GM23338 (cell line): ENCODE data around the gene LDHD. TPM values are rescaled to one million over a fixed set of nuclear protein-coding genes. Genes with fewer than 3 reads are reported as not detected.

ENCODE experiments used
- ATAC-seq: fragments of 200-7000 bp; cut with Tn5 transposase; 3 replicates; pipeline ENCODE4 v1.9.1; 2020
- DNase-seq: peaks from one replicate; pipeline ENCODE4 v3.0.0-alpha.2; 2015; ENCODE audit warnings: low spot score
- H2AFZ ChIP-seq: fragments of 200-600 bp; sonication (generic); 2 replicates; pipeline ENCODE4 v1.8.0; 2016; ENCODE audit warnings: antibody characterized with exemption, mild to moderate bottlenecking, moderate library complexity
- H3F3A ChIP-seq: fragments of 200-600 bp; sonication (generic); replicated peaks from 2 replicates; pipeline ENCODE4 v1.8.0; 2017; ENCODE audit warnings: antibody characterized with exemption, mixed run types, low read depth
- H3K27ac ChIP-seq: fragments of 200-600 bp; sonication (generic); 2 replicates; pipeline ENCODE4 v1.6.1; 2016; ENCODE audit warnings: low read depth
- H3K27me3 ChIP-seq: fragments of 200-600 bp; sonication (generic); 2 replicates; pipeline ENCODE4 v1.8.0; 2016; ENCODE audit warnings: mild to moderate bottlenecking, mixed run types, moderate library complexity; ENCODE audit not compliant: insufficient read depth
- H3K36me3 ChIP-seq: fragments of 200-600 bp; sonication (generic); 2 replicates; pipeline ENCODE4 v1.8.0; 2016; ENCODE audit warnings: mild to moderate bottlenecking; ENCODE audit not compliant: insufficient read depth
- H3K4me1 ChIP-seq: fragments of 200-600 bp; sonication (generic); 2 replicates; pipeline ENCODE4 v1.8.0; 2016; ENCODE audit warnings: mild to moderate bottlenecking, moderate library complexity; ENCODE audit not compliant: insufficient read depth
- H3K4me2 ChIP-seq: fragments of 200-600 bp; sonication (generic); 2 replicates; pipeline ENCODE4 v1.7.1; 2017; ENCODE audit warnings: mixed run types
- H3K4me3 ChIP-seq: fragments of 200-600 bp; sonication (generic); 2 replicates; pipeline ENCODE4 v1.6.1; 2016; ENCODE audit warnings: mixed run types
- H3K79me2 ChIP-seq: fragments of 200-600 bp; sonication (generic); replicated peaks from 2 replicates; pipeline ENCODE4 v1.8.0; 2017; ENCODE audit warnings: mild to moderate bottlenecking; ENCODE audit not compliant: insufficient read depth
- H3K9me2 ChIP-seq: fragments of 200-600 bp; sonication (generic); 2 replicates; pipeline ENCODE4 v1.8.0; 2017; ENCODE audit not compliant: insufficient read depth
- H4K20me1 ChIP-seq: fragments of 200-600 bp; sonication (generic); replicated peaks from 2 replicates; pipeline ENCODE4 v1.8.0; 2017; ENCODE audit warnings: mild to moderate bottlenecking; ENCODE audit not compliant: insufficient read depth
- H3K27ac Mint-ChIP-seq: 2 replicates; pipeline ENCODE4 v1.8.0; 2020; ENCODE audit warnings: inconsistent platforms, mild to moderate bottlenecking, moderate library complexity, mixed read lengths
- H3K27me3 Mint-ChIP-seq: 3 replicates; pipeline ENCODE4 v1.8.0; 2022; ENCODE audit warnings: low read depth, mild to moderate bottlenecking, moderate library complexity, mixed read lengths, inconsistent platforms; ENCODE audit not compliant: insufficient read depth, poor library complexity
- H3K36me3 Mint-ChIP-seq: 3 replicates; pipeline ENCODE4 v1.8.0; 2021; ENCODE audit warnings: low read depth, mild to moderate bottlenecking, inconsistent platforms, moderate library complexity, mixed read lengths
- H3K4me1 Mint-ChIP-seq: 3 replicates; pipeline ENCODE4 v1.8.0; 2020; ENCODE audit warnings: mild to moderate bottlenecking, inconsistent platforms, mixed read lengths
- H3K4me3 Mint-ChIP-seq: 3 replicates; pipeline ENCODE4 v1.8.0; 2021; ENCODE audit warnings: moderate library complexity, mild to moderate bottlenecking, inconsistent platforms, mixed read lengths
- H3K9me3 Mint-ChIP-seq: 3 replicates; pipeline ENCODE4 v1.8.0; 2020; ENCODE audit warnings: moderate library complexity, mild to moderate bottlenecking, inconsistent platforms, mixed read lengths
- CREB1 ChIP-seq: fragments of 250-450 bp; sonication (Bioruptor Pico); IDR thresholded peaks from 2 replicates; pipeline ENCODE4 v1.5.0; 2020; ENCODE audit warnings: low read depth, mild to moderate bottlenecking, moderate library complexity
- EZH2 ChIP-seq: fragments of 200-600 bp; sonication (generic); IDR thresholded peaks from one replicate; pipeline ENCODE4 v1.8.0; 2017; ENCODE audit warnings: antibody characterized with exemption, mild to moderate bottlenecking, low read depth; ENCODE audit not compliant: unreplicated experiment
- EZH2phosphoT487 ChIP-seq: fragments of 200-600 bp; sonication (generic); IDR thresholded peaks from one replicate; pipeline ENCODE4 v1.8.1; 2018; ENCODE audit warnings: antibody characterized with exemption; ENCODE audit not compliant: unreplicated experiment
- JUNB ChIP-seq: IDR thresholded peaks from one replicate; pipeline ENCODE4 v1.6.1; 2016; ENCODE audit warnings: antibody characterized with exemption; ENCODE audit not compliant: unreplicated experiment
- NANOG ChIP-seq: IDR thresholded peaks from 2 replicates; pipeline ENCODE4 v1.6.1; 2016; ENCODE audit warnings: antibody characterized with exemption, borderline replicate concordance
- REST ChIP-seq: IDR thresholded peaks from one replicate; pipeline ENCODE4 v1.6.1; 2018; ENCODE audit warnings: antibody characterized with exemption; ENCODE audit not compliant: unreplicated experiment
- STAT1 ChIP-seq: IDR thresholded peaks from one replicate; pipeline ENCODE4 v1.6.1; 2016; ENCODE audit warnings: antibody characterized with exemption; ENCODE audit not compliant: unreplicated experiment
- ZNF114 ChIP-seq: fragments of 250-450 bp; sonication (Bioruptor Pico); IDR thresholded peaks from 2 replicates; pipeline ENCODE4 v1.5.0; 2020; ENCODE audit warnings: mild to moderate bottlenecking, moderate library complexity
- ZNF331 ChIP-seq: fragments of 250-450 bp; sonication (Bioruptor Pico); IDR thresholded peaks from 2 replicates; pipeline ENCODE4 v1.5.0; 2020; ENCODE audit warnings: low read depth, mild to moderate bottlenecking, moderate library complexity
- polyA plus RNA-seq: library from polyadenylated mRNA; unstranded; fragments of >200 nt; fragmentation: Nextera tagmentation; extraction: Ambion mirVana; gene quantifications from 2 replicates; pipeline ENCODE4 v1.2.1, GENCODE V29; 2016
- total RNA-seq: library from RNA; depleted of rRNA; stranded (reverse); fragments of >200 nt; shearing (Covaris generic); gene quantifications from 2 replicates; pipeline ENCODE4 v1.2.3, GENCODE V29; 2014
- TF ChIP-seq, protein P1 (sequence below): IDR thresholded peaks from 2 replicates; pipeline ENCODE4 v1.6.1; 2016; ENCODE audit warnings: antibody characterized with exemption
- TF ChIP-seq, protein P2 (sequence below), 2 experiments: fragments of 200-600 bp in 1 of 2; sonication (generic) in 1 of 2; conservative IDR thresholded peaks; 2 replicates each; pipeline versions ENCODE4 v1.5.1 to v1.6.1; 2016 to 2017; ENCODE audit warnings: antibody characterized with exemption in 2 of 2, low read depth in 2 of 2, mild to moderate bottlenecking in 2 of 2, moderate library complexity in 1 of 2

Gene LDHD
- total and polyA plus RNA-seq, 2 experiments from 2014 or later: 5.0 to 7.7 TPM

DNA sequence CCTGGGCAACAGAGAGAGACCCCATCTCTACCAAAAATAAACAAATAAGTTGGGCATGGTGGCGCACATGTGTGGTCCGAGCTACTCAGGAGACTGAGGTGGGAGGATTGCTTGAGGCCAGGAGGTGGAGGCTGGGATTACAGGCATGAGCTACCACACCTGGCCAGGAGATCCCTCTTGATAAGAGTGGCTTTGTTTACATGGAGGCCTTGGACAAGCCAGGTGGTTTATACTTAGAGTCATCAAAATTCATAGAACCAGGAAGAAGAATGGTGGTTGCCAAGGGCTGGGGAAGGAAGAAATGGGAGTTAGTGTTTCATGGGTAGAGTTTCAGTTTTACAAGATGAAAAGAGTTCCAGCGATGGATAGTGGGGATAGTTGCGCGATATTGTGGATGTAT is 22.9 kb upstream of the LDHD start:
- no peaks in the 10 kb centered on the region for H3K36me3 ChIP-seq

More for the DNA sequence above, 22.9 kb upstream of the LDHD start:
- Mint-ChIP-seq H3K27ac (no peak overlapping the region), H3K27me3 (no peaks in the 10 kb centered on the region), H3K4me3 (no peak overlapping the region), H3K9me3 (peaks cover 2% of the 10 kb centered on the region; the same call in 1 of the 3 replicates), H3K36me3 (no peaks in the 10 kb centered on the region), H3K4me1 (peaks cover 10% of the 10 kb centered on the region)
- DNase-seq: no peak
- no peaks in the 10 kb centered on the region for H4K20me1 ChIP-seq
- no peaks in the 10 kb centered on the region for H3K79me2 ChIP-seq
- no peaks in the 10 kb centered on the region for H3K9me2 ChIP-seq
- ATAC-seq: no peak
- H3K4me1 ChIP-seq: peaks cover 3% of the 10 kb centered on the region
- H3F3A ChIP-seq: 0 out of 2 replicates have a peak, but pooled peaks cover 3% of the 10 kb centered on the region
- no peak overlapping the region for H2AFZ ChIP-seq
- no peak overlapping the region for H3K4me2 ChIP-seq
- H3K27me3 ChIP-seq: no peaks in the 10 kb centered on the region
- H3K27ac ChIP-seq: no peak overlapping the region
- no peak overlapping the region for H3K4me3 ChIP-seq
- no peak for TF ChIP-seq EZH2
- TF ChIP-seq EZH2phosphoT487: no peak
- TF ChIP-seq NANOG: no peak
- TF ChIP-seq JUNB: no peak
- TF ChIP-seq CREB1 (CRISPR knock-in tag): no peak
- TF ChIP-seq, protein P1, sequence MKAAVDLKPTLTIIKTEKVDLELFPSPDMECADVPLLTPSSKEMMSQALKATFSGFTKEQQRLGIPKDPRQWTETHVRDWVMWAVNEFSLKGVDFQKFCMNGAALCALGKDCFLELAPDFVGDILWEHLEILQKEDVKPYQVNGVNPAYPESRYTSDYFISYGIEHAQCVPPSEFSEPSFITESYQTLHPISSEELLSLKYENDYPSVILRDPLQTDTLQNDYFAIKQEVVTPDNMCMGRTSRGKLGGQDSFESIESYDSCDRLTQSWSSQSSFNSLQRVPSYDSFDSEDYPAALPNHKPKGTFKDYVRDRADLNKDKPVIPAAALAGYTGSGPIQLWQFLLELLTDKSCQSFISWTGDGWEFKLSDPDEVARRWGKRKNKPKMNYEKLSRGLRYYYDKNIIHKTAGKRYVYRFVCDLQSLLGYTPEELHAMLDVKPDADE: no peak
- TF ChIP-seq REST: no peak
- TF ChIP-seq ZNF331: no peak
- TF ChIP-seq, protein P2, sequence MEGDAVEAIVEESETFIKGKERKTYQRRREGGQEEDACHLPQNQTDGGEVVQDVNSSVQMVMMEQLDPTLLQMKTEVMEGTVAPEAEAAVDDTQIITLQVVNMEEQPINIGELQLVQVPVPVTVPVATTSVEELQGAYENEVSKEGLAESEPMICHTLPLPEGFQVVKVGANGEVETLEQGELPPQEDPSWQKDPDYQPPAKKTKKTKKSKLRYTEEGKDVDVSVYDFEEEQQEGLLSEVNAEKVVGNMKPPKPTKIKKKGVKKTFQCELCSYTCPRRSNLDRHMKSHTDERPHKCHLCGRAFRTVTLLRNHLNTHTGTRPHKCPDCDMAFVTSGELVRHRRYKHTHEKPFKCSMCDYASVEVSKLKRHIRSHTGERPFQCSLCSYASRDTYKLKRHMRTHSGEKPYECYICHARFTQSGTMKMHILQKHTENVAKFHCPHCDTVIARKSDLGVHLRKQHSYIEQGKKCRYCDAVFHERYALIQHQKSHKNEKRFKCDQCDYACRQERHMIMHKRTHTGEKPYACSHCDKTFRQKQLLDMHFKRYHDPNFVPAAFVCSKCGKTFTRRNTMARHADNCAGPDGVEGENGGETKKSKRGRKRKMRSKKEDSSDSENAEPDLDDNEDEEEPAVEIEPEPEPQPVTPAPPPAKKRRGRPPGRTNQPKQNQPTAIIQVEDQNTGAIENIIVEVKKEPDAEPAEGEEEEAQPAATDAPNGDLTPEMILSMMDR (conservative IDR thresholded peaks at IDR 0.05; ENCODE audit: low read depth in 2 of 2): no peak
- TF ChIP-seq STAT1: no peak
- TF ChIP-seq ZNF114 (CRISPR knock-in tag): no peak
